ENCODE measurements around the gene CDON. TPM values are rescaled to one million over a fixed set of nuclear protein-coding genes. Genes with fewer than 3 reads are reported as not detected.

Gene CDON
- total and polyA plus RNA-seq, 2 donors (not counting 1 experiment from before 2014, with no cell fraction given), result 10.7 TPM

GRCh38 chr11:125910226-125910849, 152.3 kb downstream of the CDON start:
- TF ChIP-seq CTCF (conservative IDR thresholded peaks at IDR 0.05 in 1 of 2, IDR thresholded peaks at IDR 0.05 in 1 of 2; ENCODE audit: low read depth in 1 of 2, low read length in 2 of 2) (no peak), EZH2 (IDR thresholded peaks at IDR 0.05; ENCODE audit: low read length, missing control alignments) (no peak)
- no peaks in the 10 kb centered on the region for H3K36me3 ChIP-seq (ENCODE audit: control insufficient read depth, insufficient read depth, low read length)
- H3K9ac ChIP-seq (ENCODE audit: insufficient read depth, low read length), result no peak overlapping the region
- DNase-seq (ENCODE audit: low read depth in 2 of 2), result no peak
- no peak overlapping the region for H2AFZ ChIP-seq (ENCODE audit: low read length)
- no peaks in the 10 kb centered on the region for H3K79me2 ChIP-seq (ENCODE audit: control insufficient read depth, insufficient read depth, low read length)
- no peaks in the 10 kb centered on the region for H3K9me3 ChIP-seq (ENCODE audit: control insufficient read depth, insufficient read depth, low read depth, low read length)
- H3K27ac ChIP-seq (ENCODE audit: insufficient read depth, low read length), result no peak overlapping the region
- H3K4me2 ChIP-seq (ENCODE audit: extremely low read depth, insufficient read depth, low read length), result no peak overlapping the region
- no peaks in the 10 kb centered on the region for H4K20me1 ChIP-seq (ENCODE audit: control insufficient read depth, extremely low read depth, insufficient read depth, low read length)
- H3K27me3 ChIP-seq (ENCODE audit: control insufficient read depth, insufficient read depth, low read length), result peaks cover 7% of the 10 kb centered on the region
- H3K4me3 ChIP-seq (replicated peaks in 1 of 4; ENCODE audit: control extremely low read depth in 1 of 4, insufficient read depth in 1 of 4, low read depth in 3 of 4, low read length in 4 of 4), result no peak overlapping the region
- H3K4me1 ChIP-seq (ENCODE audit: control insufficient read depth, extremely low read depth, insufficient read depth, low read length), result no peaks in the 10 kb centered on the region

Other genes starting within 250 kb of the CDON start
- not detected in 2 replicates for gene PATE4, start 229.6 kb downstream of the CDON start, total RNA-seq
- gene PATE4, start 229.6 kb downstream of the CDON start, polyA plus RNA-seq, result not detected in 2 replicates
- gene HYLS1, start 175.2 kb downstream of the CDON start, total RNA-seq, result 5.6 and 6.3 TPM in 2 replicates
- 6.8 and 11.8 TPM in 2 replicates for gene HYLS1, start 175.2 kb downstream of the CDON start, polyA plus RNA-seq
- 14.0 and 14.9 TPM in 2 replicates for gene PUS3, start 159.7 kb downstream of the CDON start, total RNA-seq
- gene PUS3, start 159.7 kb downstream of the CDON start, polyA plus RNA-seq, result 15.3 and 16.0 TPM in 2 replicates
- gene DDX25, start 158.4 kb downstream of the CDON start, total RNA-seq, result not detected in 2 replicates
- gene DDX25, start 158.4 kb downstream of the CDON start, polyA plus RNA-seq, result not detected in 2 replicates
- not detected in 2 replicates for gene VSIG10L2, start 116.8 kb downstream of the CDON start, total RNA-seq
- gene VSIG10L2, start 116.8 kb downstream of the CDON start, polyA plus RNA-seq, result not detected in 2 replicates
- 26.9 and 28.2 TPM in 2 replicates for gene RPUSD4, start 148.8 kb upstream of the CDON start, total RNA-seq
- 16.3 and 19.6 TPM in 2 replicates for gene RPUSD4, start 148.8 kb upstream of the CDON start, polyA plus RNA-seq
- gene FAM118B, start 148.9 kb upstream of the CDON start, total RNA-seq, result 18.7 and 21.0 TPM in 2 replicates
- 27.5 and 30.3 TPM in 2 replicates for gene FAM118B, start 148.9 kb upstream of the CDON start, polyA plus RNA-seq
- 43.1 and 52.8 TPM in 2 replicates for gene SRPRA, start 206.0 kb upstream of the CDON start, total RNA-seq
- gene SRPRA, start 206.0 kb upstream of the CDON start, polyA plus RNA-seq, result 134 and 160 TPM in 2 replicates
- 8.7 and 8.8 TPM in 2 replicates for gene FOXRED1, start 206.3 kb upstream of the CDON start, total RNA-seq
- 8.6 and 20.4 TPM in 2 replicates for gene FOXRED1, start 206.3 kb upstream of the CDON start, polyA plus RNA-seq
- 3.3 and 4.8 TPM in 2 replicates for gene TIRAP, start 220.2 kb upstream of the CDON start, total RNA-seq
- gene TIRAP, start 220.2 kb upstream of the CDON start, polyA plus RNA-seq, result 5.1 and 5.4 TPM in 2 replicates
- 9.8 and 13.0 TPM in 2 replicates for gene DCPS, start 241.2 kb upstream of the CDON start, total RNA-seq
- gene DCPS, start 241.2 kb upstream of the CDON start, polyA plus RNA-seq, result 22.7 and 40.8 TPM in 2 replicates